ENCODE results near the gene LZTFL1.

Gene LZTFL1

DNA sequence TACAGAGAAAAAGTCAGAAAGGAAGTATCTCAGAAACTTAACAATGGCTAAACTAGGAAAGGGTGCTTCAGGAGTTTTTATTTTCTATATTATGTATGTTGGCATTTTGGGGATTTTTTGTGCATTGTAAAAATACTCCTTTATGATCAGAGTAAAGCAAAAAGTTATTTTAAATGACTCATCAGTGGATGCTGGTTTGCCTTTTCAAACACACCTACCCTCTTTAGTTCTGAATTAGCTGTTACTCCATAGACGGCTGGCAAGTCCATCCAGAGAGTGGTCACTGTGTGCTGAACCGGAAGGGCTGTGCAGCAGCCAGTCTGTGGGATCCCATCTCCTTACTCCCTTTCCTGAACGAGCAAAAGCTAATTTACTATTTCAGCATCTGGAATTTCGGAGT, 45.4 kb upstream of the LZTFL1 start:
- Histone ChIP-seq H4K20me1 (ENCODE audit: insufficient read depth) (no peaks in the 10 kb centered on the region), H3K27me3 (ENCODE audit: insufficient read depth, low read depth) (no peaks in the 10 kb centered on the region), H3K27ac (no peak overlapping the region), H3K9ac (no peak overlapping the region), H3K79me2 (ENCODE audit: insufficient read depth, low read depth) (no peaks in the 10 kb centered on the region), H3K4me2 (no peak overlapping the region), H3K4me1 (ENCODE audit: low read depth, poor library complexity, severe bottlenecking) (no peaks in the 10 kb centered on the region), H3K36me3 (ENCODE audit: insufficient read depth) (no peaks in the 10 kb centered on the region), H2AFZ (ENCODE audit: low read depth) (no peak overlapping the region), H3K4me3 (IDR thresholded peaks at IDR 0.05; ENCODE audit: insufficient read depth, low read depth, low read length) (no peak overlapping the region)
- TF ChIP-seq, protein P1, sequence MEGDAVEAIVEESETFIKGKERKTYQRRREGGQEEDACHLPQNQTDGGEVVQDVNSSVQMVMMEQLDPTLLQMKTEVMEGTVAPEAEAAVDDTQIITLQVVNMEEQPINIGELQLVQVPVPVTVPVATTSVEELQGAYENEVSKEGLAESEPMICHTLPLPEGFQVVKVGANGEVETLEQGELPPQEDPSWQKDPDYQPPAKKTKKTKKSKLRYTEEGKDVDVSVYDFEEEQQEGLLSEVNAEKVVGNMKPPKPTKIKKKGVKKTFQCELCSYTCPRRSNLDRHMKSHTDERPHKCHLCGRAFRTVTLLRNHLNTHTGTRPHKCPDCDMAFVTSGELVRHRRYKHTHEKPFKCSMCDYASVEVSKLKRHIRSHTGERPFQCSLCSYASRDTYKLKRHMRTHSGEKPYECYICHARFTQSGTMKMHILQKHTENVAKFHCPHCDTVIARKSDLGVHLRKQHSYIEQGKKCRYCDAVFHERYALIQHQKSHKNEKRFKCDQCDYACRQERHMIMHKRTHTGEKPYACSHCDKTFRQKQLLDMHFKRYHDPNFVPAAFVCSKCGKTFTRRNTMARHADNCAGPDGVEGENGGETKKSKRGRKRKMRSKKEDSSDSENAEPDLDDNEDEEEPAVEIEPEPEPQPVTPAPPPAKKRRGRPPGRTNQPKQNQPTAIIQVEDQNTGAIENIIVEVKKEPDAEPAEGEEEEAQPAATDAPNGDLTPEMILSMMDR (conservative IDR thresholded peaks at IDR 0.05; ENCODE audit: low read depth, low read length), result no peak

DNA sequence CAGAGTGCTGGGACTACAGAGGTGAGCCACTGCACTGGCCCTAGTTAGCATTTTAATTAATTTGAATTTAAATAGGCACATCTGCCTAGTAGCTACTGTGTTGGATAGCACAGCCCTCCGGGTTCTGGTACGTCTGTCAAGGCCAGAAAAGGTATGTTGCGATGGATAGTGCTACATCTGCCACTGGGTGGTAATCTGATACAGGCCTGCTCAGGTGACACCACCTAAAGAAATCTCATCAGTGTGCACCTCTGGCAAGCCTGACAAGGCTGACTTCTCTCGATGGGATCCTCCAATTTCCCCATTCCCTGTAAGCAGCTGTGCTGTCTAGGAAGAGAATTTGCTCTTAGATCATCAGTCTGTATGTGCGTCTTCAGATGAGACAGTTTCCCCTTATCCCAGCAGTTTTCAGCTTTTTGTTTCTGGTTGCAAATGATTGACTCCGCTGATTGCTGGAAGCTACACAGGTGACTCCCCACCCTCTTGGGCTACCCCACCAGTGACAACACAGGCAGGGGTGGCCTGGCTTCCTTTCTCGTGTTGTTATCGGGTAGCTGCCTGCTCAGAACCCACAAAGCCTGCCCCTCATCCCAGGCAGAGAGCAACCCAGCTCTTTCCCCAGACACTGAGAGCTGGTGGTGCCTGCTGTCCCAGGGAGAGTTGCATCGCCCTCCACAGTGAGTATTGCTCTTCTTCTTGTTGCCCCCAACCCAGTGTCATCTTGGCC, 44.2 kb upstream of the LZTFL1 start, which contains the start of gene CCR9:
Gene CCR9 (plus strand): TSS at position 565 of the 727 bp plus-strand sequence. CDS start 8,391 bp downstream, outside the sequence.
- Histone ChIP-seq H3K27me3 (ENCODE audit: insufficient read depth, low read depth) (no peaks in the 10 kb centered on the region), H4K20me1 (ENCODE audit: insufficient read depth) (no peaks in the 10 kb centered on the region), H3K36me3 (ENCODE audit: insufficient read depth) (no peaks in the 10 kb centered on the region), H2AFZ (ENCODE audit: low read depth) (no peak within 1 kb of the TSS), H3K4me2 (no peak within 1 kb of the TSS), H3K4me1 (ENCODE audit: low read depth, poor library complexity, severe bottlenecking) (no peaks in the 10 kb centered on the region), H3K79me2 (ENCODE audit: insufficient read depth, low read depth) (no peaks in the 10 kb centered on the region), H3K9ac (no peak within 1 kb of the TSS), H3K4me3 (IDR thresholded peaks at IDR 0.05; ENCODE audit: insufficient read depth, low read depth, low read length) (no peak within 1 kb of the TSS), H3K27ac (no peak within 1 kb of the TSS)
- TF ChIP-seq, protein P1 (conservative IDR thresholded peaks at IDR 0.05; ENCODE audit: low read depth, low read length), result no peak

DNA sequence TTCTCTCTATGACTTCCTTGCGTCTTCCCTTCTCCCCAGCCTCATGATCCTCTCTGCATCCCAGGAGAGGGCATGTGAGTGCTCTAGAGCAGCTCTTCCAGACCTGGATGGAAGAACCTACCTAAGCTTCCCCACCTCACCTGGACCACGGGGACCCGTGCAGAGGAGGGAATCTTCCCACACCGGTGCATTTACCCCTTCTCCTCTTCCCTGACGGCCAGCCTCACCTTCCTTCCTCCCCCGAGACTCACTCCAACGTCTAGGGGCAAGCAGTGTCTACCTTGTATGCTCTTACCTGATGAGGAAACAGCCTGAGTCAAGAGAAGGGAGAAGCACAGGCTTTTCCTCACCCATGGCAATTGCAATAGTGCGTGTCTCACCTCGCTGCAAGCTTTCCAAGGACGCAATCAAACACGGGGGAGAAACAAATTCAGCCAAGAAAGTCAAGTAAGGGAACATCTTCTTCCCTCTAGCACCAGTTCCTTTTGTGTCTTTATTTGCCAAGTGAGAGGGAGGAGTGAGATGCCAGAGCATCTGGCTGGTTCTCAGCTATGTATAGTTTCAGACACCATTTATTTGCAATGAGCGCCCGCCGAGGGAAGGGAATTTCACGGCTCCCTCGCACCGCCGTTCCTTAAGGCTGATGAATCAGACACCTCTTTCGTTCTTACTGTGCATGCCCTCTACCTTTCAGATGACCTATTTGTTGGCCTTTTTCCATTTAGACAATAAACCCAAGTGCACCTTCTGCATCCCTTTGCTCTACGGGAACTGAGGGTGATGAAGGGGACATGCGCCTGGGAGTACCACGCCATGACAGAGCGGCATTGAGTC, 42.7 kb upstream of the LZTFL1 start:
- Histone ChIP-seq H3K4me2 (no peak overlapping the region), H3K27ac (no peak overlapping the region)

More for the DNA sequence above, 42.7 kb upstream of the LZTFL1 start:
- Histone ChIP-seq H3K4me3 (IDR thresholded peaks at IDR 0.05; ENCODE audit: insufficient read depth, low read depth, low read length) (no peak overlapping the region), H3K9ac (no peak overlapping the region), H3K79me2 (ENCODE audit: insufficient read depth, low read depth) (no peaks in the 10 kb centered on the region), H3K27me3 (ENCODE audit: insufficient read depth, low read depth) (no peaks in the 10 kb centered on the region), H3K36me3 (ENCODE audit: insufficient read depth) (no peaks in the 10 kb centered on the region), H3K4me1 (ENCODE audit: low read depth, poor library complexity, severe bottlenecking) (no peaks in the 10 kb centered on the region), H4K20me1 (ENCODE audit: insufficient read depth) (no peaks in the 10 kb centered on the region), H2AFZ (ENCODE audit: low read depth) (no peak overlapping the region)
- TF ChIP-seq, protein P1 (conservative IDR thresholded peaks at IDR 0.05; ENCODE audit: low read depth, low read length), result no peak
